ENCODE data around the gene RPSA. TPM values are rescaled to one million over a fixed set of nuclear protein-coding genes. Genes with fewer than 3 reads are reported as not detected.
A peak's percentile ranks its signal among the peaks of the same experiment; 100 is the strongest.
"Not testable (repeated sequence)": the region's sequence is repeated elsewhere in the genome, so short reads cannot be mapped to it uniquely, and the experiment has no call there.

The RPSA gene
- total RNA-seq, 1 donor from 2014 or later: 629 TPM

- no peak for DNase-seq (ENCODE audit: low spot score)
Measured at GRCh38 chr3:39388741-39389248, 17.7 kb upstream of the RPSA start.

GRCh38 chr3:39390181-39390580, 16.3 kb upstream of the RPSA start:
- DNase-seq (ENCODE audit: low spot score): no peak

GRCh38 chr3:39396690-39397089, 9.8 kb upstream of the RPSA start:
- DNase-seq (ENCODE audit: low spot score): no peak

DNA sequence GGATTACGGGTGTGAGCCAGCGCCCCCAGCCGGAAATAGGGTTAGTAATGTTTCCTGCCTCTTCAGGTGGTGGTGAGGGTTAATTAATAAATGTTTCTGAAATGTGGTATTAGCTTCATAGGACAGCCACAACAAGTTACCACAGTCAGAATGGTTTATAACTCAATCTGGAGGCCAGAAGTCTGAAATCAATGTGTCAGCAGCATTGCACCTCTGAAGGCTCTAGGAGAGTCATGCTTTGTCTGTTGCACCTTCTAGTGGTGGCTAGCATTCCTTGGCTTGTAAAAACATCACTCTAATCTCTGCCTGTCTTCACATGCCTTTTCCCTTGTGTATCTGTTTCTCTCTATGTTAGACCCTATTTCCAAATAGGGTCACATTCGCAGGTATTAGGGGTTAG, 7.8 kb upstream of the RPSA start:
- DNase-seq (ENCODE audit: low spot score): no peak

- DNase-seq (ENCODE audit: low spot score): no peak
Measured at GRCh38 chr3:39401983-39402382, 4.5 kb upstream of the RPSA start.

DNA sequence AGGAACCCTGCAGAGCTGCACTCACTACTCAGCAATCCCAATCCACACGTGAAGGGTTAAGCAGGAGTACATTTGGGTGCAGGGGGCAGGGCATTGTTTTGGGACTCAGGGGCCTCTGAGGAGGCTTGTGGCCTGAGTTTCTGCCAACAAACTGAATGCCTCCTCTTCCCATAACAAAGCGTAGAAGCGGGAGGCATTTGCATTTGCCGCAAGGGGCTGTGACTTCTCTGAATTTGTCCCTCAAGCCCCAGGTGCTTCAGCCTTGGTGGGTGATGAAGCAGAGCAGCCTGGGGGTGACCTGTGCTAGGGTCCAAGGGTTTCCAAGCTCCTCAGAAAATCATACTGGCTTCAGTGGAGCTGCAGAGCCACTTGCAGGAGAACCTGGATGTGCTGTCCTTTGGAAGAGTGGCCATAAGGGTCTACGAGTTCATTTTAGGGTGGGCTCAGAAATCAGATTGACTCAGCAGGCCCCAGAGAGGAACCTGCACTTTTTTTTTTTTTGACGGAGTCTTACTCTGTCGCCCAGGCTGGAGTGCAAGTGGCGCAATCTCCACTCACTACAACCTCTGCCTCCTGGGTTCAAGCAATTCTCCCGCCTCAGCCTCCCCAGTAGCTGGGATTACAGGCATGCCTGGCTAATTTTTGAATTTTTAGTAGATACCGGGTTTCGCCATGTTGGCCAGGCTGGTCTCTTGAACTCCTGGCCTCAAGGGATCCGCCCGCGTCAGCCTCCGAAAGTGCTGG, 1.4 kb upstream of the RPSA start:
- DNase-seq (ENCODE audit: low spot score): no peak

DNA sequence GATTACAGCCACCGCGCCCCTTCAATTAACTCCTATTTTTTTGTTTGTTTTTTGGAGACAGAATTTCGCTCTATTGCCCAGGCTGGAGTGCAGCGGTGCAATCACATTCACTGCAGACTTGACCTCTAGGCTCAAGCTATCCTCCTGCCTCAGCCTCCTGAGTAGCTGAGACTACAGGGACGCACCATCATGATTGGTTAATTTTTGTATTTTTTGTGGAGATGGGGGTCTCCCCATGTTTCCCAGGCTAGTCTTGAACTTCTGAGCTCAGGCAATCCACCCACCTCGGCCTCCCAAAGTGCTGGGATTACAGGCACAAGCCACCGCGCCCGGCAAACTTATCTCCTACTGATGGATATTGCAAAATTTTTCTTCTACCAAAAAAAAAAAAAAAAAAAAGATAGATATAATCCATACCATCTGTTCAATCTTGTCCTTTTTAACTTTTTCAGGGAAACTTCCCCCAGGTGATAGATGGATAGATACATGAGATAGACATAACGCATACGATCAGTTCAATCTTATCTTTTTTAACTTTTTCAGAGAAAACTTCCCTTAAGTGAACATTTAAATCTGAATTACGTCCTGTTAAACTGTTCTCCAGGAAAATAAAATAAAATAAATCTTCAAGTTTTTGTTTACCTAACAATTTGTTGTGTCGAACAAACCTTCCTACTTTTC, 693 bp upstream of the RPSA start:
- no peak for DNase-seq (ENCODE audit: low spot score)

GRCh38 chr3:39407259-39407629, 724 bp downstream of the RPSA start:
- no peak for DNase-seq (ENCODE audit: low spot score)

GRCh38 chr3:39407773-39408492, 1.4 kb downstream of the RPSA start:
- peak; percentile 58 for DNase-seq (ENCODE audit: low spot score)

GRCh38 chr3:39408493-39409372, 2.2 kb downstream of the RPSA start:
- DNase-seq (ENCODE audit: low spot score): no peak

DNA sequence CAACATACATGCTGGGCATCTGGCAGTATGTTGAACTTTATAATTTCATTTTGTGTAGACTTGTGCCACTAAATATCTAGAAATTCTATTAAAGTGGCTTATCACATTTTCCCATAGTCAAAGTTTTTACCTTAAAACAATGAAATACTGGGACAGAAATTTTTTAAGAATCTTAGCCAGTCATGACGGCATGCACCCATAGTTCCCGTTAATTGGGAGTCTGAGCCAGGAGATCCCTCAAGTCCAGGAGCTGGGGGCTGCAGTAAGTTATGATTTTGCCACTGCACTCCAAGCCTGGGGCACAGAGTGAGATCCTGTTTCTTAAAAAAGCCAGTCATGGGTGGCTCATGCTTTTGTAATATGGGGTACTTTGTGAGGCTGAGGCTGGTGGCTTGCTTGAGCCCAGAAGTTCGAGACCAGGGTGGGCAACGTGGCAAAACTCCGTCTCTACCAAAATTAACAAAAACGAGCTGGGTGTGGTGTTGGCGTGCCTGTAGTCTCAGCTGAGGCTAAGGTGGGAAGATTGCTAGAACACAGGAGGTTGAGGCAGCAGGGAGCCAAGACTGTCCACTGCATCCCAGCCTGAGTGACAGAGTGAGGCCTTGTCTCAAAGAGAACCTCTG, 3.1 kb downstream of the RPSA start:
- no peak for DNase-seq (ENCODE audit: low spot score)

DNA sequence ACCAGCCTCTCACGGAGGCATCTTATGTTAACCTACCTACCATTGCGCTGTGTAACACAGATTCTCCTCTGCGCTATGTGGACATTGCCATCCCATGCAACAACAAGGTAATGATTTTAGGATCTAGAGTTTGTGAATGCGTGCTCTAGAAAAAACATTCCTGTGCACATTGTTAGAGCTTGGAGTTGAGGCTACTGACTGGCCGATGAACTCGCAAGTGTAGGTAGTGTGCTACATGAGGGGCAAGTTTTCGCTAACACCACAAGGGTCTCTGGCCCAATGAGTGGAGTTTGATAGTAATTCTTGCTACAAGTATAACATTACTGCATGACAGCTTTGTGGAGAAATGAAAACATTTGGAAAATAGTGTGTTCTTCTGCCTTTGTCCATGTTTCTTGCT, 4.4 kb downstream of the RPSA start:
- DNase-seq (ENCODE audit: low spot score): no peak

GRCh38 chr3:39412668-39413260, 6.2 kb downstream of the RPSA start:
- no peak for DNase-seq (ENCODE audit: low spot score)

DNA sequence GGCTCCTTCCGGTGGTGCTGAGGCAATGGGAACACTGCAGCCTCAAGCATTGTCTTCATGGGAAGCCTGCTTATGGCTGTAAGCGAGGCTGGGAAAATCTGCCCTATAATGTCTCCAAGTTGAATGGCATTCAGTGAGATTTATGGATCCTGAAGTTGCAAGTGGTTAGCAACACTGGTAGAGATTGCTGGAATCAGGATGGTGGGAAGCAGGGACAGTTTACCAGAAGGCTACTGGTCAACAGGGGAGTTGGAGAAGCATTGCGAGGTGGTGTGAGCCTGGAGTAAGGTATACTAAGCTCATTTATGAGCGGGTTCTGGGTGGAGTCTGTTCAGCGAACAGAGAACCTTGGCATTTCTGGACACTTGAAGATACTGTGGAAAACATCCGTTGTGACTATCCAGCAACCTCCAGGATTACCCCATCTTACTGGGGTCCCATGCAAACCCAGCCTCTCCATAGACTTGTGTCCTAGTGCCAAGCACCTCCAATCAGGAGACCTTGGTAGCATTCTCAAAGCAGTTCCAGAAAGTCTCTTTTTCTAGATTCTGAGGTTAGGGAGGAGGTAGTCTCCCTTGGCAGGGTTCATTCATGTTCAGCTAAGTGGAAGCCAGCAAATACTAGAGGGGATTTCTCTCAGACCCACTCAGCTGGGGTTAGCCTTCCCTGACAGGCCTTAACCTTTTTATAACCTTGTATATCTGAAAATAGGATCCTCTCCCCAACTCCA, 7.3 kb downstream of the RPSA start:
- DNase-seq (ENCODE audit: low spot score): no peak

- DNase-seq (ENCODE audit: low spot score): no peak
Measured at GRCh38 chr3:39414421-39414907, 7.9 kb downstream of the RPSA start.

DNA sequence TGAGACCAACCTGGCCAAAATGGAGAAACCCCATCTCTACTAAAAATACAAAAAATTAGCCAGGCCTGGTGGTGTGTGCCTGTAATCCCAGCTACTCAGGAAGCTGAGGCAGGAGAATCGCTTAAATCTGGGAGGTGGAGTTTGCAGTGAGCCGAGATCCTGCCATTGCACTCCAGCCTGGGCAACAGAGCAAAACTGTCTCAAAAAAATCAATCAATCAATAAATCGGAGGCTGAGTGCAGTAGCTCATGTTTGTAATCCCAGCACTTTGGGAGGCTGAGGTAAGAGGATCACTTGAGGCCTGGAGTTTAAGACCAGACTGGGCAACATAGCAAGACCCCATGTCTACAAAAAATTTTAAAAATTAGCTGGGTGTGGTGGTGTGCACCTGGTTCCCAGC, 8.8 kb downstream of the RPSA start:
- not testable (repeated sequence) for DNase-seq (ENCODE audit: low spot score)

GRCh38 chr3:39415983-39416382, 9.5 kb downstream of the RPSA start:
- DNase-seq (ENCODE audit: low spot score): no peak

DNA sequence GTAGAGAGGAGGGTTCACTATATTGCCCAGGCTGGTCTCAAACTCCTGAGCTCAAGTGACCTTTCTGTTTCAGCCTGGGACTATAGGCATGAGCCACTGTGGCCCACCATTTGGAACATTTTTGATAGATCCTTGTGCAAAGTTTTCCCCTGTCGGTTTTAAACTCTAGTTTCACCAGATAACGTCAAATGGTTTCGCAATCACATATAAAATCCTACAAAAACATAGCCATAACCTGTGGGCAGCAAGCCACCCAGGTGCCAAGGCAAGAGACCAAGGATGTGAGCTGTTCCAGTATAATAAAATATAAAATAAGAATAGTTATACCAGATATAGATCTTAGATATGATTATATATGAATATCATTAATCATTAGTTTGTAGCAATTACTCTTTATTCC, 10.5 kb downstream of the RPSA start:
- DNase-seq (ENCODE audit: low spot score): not testable (repeated sequence)

- DNase-seq (ENCODE audit: low spot score): not testable (repeated sequence)
Measured at GRCh38 chr3:39418556-39419225, 12.2 kb downstream of the RPSA start.
